ENCODE results near the gene SPON1.

Gene SPON1

GRCh38 chr11:13965337-13965736 is 2.8 kb downstream of the SPON1 start:
- Histone ChIP-seq H3K4me3 (ENCODE audit: low read depth in 1 of 2, low read length in 2 of 2) (no peak overlapping the region), H3K27ac (ENCODE audit: low read length) (no peak overlapping the region), H2AFZ (ENCODE audit: low read depth, low read length) (no peak overlapping the region), H3K27me3 (ENCODE audit: insufficient read depth, low read length, poor library complexity) (peaks cover 36% of the 10 kb centered on the region), H3K4me1 (ENCODE audit: insufficient read depth, low read length) (no peaks in the 10 kb centered on the region), H3K36me3 (ENCODE audit: insufficient read depth, low read length) (no peaks in the 10 kb centered on the region), H3K79me2 (ENCODE audit: insufficient read depth, low read length) (no peaks in the 10 kb centered on the region), H4K20me1 (ENCODE audit: insufficient read depth, low read length) (no peaks in the 10 kb centered on the region), H3K9me3 (ENCODE audit: insufficient read depth, low read length, severe bottlenecking) (no peaks in the 10 kb centered on the region), H3K9ac (ENCODE audit: low read depth, low read length) (no peak overlapping the region), H3K4me2 (ENCODE audit: insufficient read depth, low read length) (no peak overlapping the region)
- ATAC-seq (ENCODE audit: insufficient read depth, low read depth), result no peak
- no peak for DNase-seq
- TF ChIP-seq CTCF (IDR thresholded peaks at IDR 0.05; ENCODE audit: borderline replicate concordance, extremely low read depth, low read length, poor library complexity, severe bottlenecking) (no peak), EZH2 (IDR thresholded peaks at IDR 0.05; ENCODE audit: borderline replicate concordance, low read depth, low read length, severe bottlenecking) (no peak)

GRCh38 chr11:13966013-13966412 is 3.5 kb downstream of the SPON1 start:
- DNase-seq, result no peak
- Histone ChIP-seq H4K20me1 (ENCODE audit: insufficient read depth, low read length) (no peaks in the 10 kb centered on the region), H3K9me3 (ENCODE audit: insufficient read depth, low read length, severe bottlenecking) (no peaks in the 10 kb centered on the region), H3K27ac (ENCODE audit: low read length) (no peak overlapping the region), H3K27me3 (ENCODE audit: insufficient read depth, low read length, poor library complexity) (peaks cover 35% of the 10 kb centered on the region), H3K79me2 (ENCODE audit: insufficient read depth, low read length) (no peaks in the 10 kb centered on the region), H3K4me2 (ENCODE audit: insufficient read depth, low read length) (no peak overlapping the region), H3K36me3 (ENCODE audit: insufficient read depth, low read length) (no peaks in the 10 kb centered on the region), H3K4me3 (ENCODE audit: low read depth in 1 of 2, low read length in 2 of 2) (no peak overlapping the region), H2AFZ (ENCODE audit: low read depth, low read length) (no peak overlapping the region), H3K4me1 (ENCODE audit: insufficient read depth, low read length) (no peaks in the 10 kb centered on the region), H3K9ac (ENCODE audit: low read depth, low read length) (no peak overlapping the region)
- TF ChIP-seq CTCF (IDR thresholded peaks at IDR 0.05; ENCODE audit: borderline replicate concordance, extremely low read depth, low read length, poor library complexity, severe bottlenecking), result no peak
- no peak for TF ChIP-seq EZH2 (IDR thresholded peaks at IDR 0.05; ENCODE audit: borderline replicate concordance, low read depth, low read length, severe bottlenecking)
- ATAC-seq (ENCODE audit: insufficient read depth, low read depth), result no peak

GRCh38 chr11:13966486-13966885 is 4.0 kb downstream of the SPON1 start:
- no peak for DNase-seq
- TF ChIP-seq CTCF (IDR thresholded peaks at IDR 0.05; ENCODE audit: borderline replicate concordance, extremely low read depth, low read length, poor library complexity, severe bottlenecking) (no peak), EZH2 (IDR thresholded peaks at IDR 0.05; ENCODE audit: borderline replicate concordance, low read depth, low read length, severe bottlenecking) (no peak)
- Histone ChIP-seq H3K27me3 (ENCODE audit: insufficient read depth, low read length, poor library complexity) (peaks cover 35% of the 10 kb centered on the region), H3K36me3 (ENCODE audit: insufficient read depth, low read length) (no peaks in the 10 kb centered on the region), H3K9ac (ENCODE audit: low read depth, low read length) (no peak overlapping the region), H4K20me1 (ENCODE audit: insufficient read depth, low read length) (no peaks in the 10 kb centered on the region), H2AFZ (ENCODE audit: low read depth, low read length) (no peak overlapping the region), H3K27ac (ENCODE audit: low read length) (no peak overlapping the region), H3K4me1 (ENCODE audit: insufficient read depth, low read length) (no peaks in the 10 kb centered on the region), H3K4me2 (ENCODE audit: insufficient read depth, low read length) (no peak overlapping the region), H3K79me2 (ENCODE audit: insufficient read depth, low read length) (no peaks in the 10 kb centered on the region), H3K9me3 (ENCODE audit: insufficient read depth, low read length, severe bottlenecking) (no peaks in the 10 kb centered on the region), H3K4me3 (ENCODE audit: low read depth in 1 of 2, low read length in 2 of 2) (no peak overlapping the region)
- no peak for ATAC-seq (ENCODE audit: insufficient read depth, low read depth)

GRCh38 chr11:13970986-13971385 is 8.5 kb downstream of the SPON1 start:
- H3K27ac ChIP-seq (ENCODE audit: low read length), result no peak overlapping the region
- no peaks in the 10 kb centered on the region for H4K20me1 ChIP-seq (ENCODE audit: insufficient read depth, low read length)
- H3K79me2 ChIP-seq (ENCODE audit: insufficient read depth, low read length), result no peaks in the 10 kb centered on the region
- no peak overlapping the region for H2AFZ ChIP-seq (ENCODE audit: low read depth, low read length)
- H3K27me3 ChIP-seq (ENCODE audit: insufficient read depth, low read length, poor library complexity), result peaks cover 23% of the 10 kb centered on the region
- no peak overlapping the region for H3K4me2 ChIP-seq (ENCODE audit: insufficient read depth, low read length)
- TF ChIP-seq EZH2 (IDR thresholded peaks at IDR 0.05; ENCODE audit: borderline replicate concordance, low read depth, low read length, severe bottlenecking) (no peak), CTCF (IDR thresholded peaks at IDR 0.05; ENCODE audit: borderline replicate concordance, extremely low read depth, low read length, poor library complexity, severe bottlenecking) (peak; percentile 44)
- no peaks in the 10 kb centered on the region for H3K4me1 ChIP-seq (ENCODE audit: insufficient read depth, low read length)
- no peaks in the 10 kb centered on the region for H3K9me3 ChIP-seq (ENCODE audit: insufficient read depth, low read length, severe bottlenecking)
- DNase-seq (no peak), ATAC-seq (ENCODE audit: insufficient read depth, low read depth) (no peak)
- H3K4me3 ChIP-seq (ENCODE audit: low read depth in 1 of 2, low read length in 2 of 2), result no peak overlapping the region
- H3K9ac ChIP-seq (ENCODE audit: low read depth, low read length), result no peak overlapping the region
- H3K36me3 ChIP-seq (ENCODE audit: insufficient read depth, low read length), result no peaks in the 10 kb centered on the region
